Prostate gland (tissue), 2 donors: ENCODE measurements around the gene R3HDM2. TPM values are rescaled to one million over a fixed set of nuclear protein-coding genes. Genes with fewer than 3 reads are reported as not detected.

Source experiments
- DNase-seq: peaks from one replicate; pipeline ENCODE4 v3.0.0-alpha.2; 2019; ENCODE audit warnings: low spot score
- H3K27ac ChIP-seq, 2 donors: fragments of 200-600 bp; sonication (generic); 2 replicates each; pipeline ENCODE4 v1.5.1; 2017 to 2019
- H3K27me3 ChIP-seq: fragments of 200-600 bp; sonication (generic); replicated peaks from 2 replicates; pipeline ENCODE4 v1.5.1; 2019; ENCODE audit not compliant: insufficient read depth
- H3K36me3 ChIP-seq, 2 donors: fragments of 200-600 bp; sonication (generic); 1 replicate in 1 of 2; 2 replicates in 1 of 2; pipeline versions ENCODE4 v1.5.1 to v1.8.1; 2017 to 2019
- H3K4me1 ChIP-seq: fragments of 200-600 bp; sonication (generic); replicated peaks from 2 replicates; pipeline ENCODE4 v1.5.1; 2019
- H3K4me3 ChIP-seq, 2 donors: fragments of 200-600 bp; sonication (generic); 2 replicates each; pipeline ENCODE4 v1.5.1; 2017 to 2019
- H3K9me3 ChIP-seq: fragments of 200-600 bp; sonication (generic); 2 replicates; pipeline ENCODE4 v1.5.1; 2017
- POLR2A ChIP-seq: fragments of 450-650 bp; IDR thresholded peaks from one replicate; pipeline ENCODE4 v1.6.1; 2016; ENCODE audit warnings: antibody characterized with exemption, mild to moderate bottlenecking
- POLR2AphosphoS5 ChIP-seq: sonication (generic); formaldehyde crosslinking; IDR thresholded peaks from one replicate; pipeline ENCODE4 v1.6.1; 2017; ENCODE audit warnings: antibody characterized with exemption
- WGBS: methylation state at CpG from one replicate; pipeline ENCODE4 v1.1.5; 2018; 5-methylcytosine and 5-hydroxymethylcytosine counted together
- intact Hi-C: fragments of 100-400 bp; cut with DNase I; formaldehyde crosslinking; loops from one replicate; pipeline ENCODE4 v1.14.2; 2022
- total RNA-seq, 2 donors: library from RNA; depleted of rRNA; stranded (reverse); fragments of >200 nt; gene quantifications; one replicate each; pipeline ENCODE4 v1.1.0, GENCODE V29; 2016
- TF ChIP-seq, protein P1 (sequence below), 4 experiments: fragments of 200-600 bp in 2 of 4; fragments of 450-650 bp in 2 of 4; sonication (generic) in 2 of 4; IDR thresholded peaks; 1 replicate in 3 of 4; 2 replicates in 1 of 4; pipeline ENCODE4 v1.5.1; 2016 to 2019; ENCODE audit warnings: antibody characterized with exemption in 4 of 4, mild to moderate bottlenecking in 2 of 4, moderate library complexity in 2 of 4

R3HDM2 gene
- total RNA-seq, 2 donors from 2014 or later, result 38.7 to 80.9 TPM

DNA sequence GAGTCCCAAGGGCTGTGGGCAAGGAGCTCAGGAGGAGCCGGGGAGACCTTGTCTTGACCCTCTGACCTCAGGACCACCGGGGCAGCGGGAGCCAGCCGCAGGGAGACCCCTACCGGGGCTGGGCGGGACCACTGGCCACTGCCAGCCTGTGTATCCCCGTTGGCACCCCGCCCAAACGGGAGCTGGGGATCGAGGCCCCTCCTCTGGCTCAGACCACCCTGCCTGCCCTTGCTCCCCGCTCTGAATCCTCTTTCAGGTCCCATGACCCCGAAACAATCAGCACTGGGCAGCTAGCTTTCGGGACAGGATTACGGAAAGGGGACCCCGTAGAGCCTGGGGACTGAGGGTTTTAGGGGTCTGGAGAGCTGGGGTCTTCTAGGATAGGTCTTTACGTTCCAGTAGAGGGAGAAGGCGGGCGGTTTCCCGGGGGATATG, 30.0 kb upstream of the R3HDM2 start:
- Histone ChIP-seq H3K9me3 (no peaks in the 10 kb centered on the region), H3K36me3 (no peaks in the 10 kb centered on the region), H3K4me3 (peak overlapping the region; percentile 55 to 60), H3K27ac (peak overlapping the region; percentile 50 to 86), H3K27me3 (no peaks in the 10 kb centered on the region), H3K4me1 (peaks cover 9% of the 10 kb centered on the region)
- WGBS, result 3% methylated on average over 19 of the region's 19 CpGs
- intact Hi-C loops, result loop anchor here (10.0 kb wide), 1 partner anchor 164 kb away; no protein-coding TSS in a partner anchor
- TF ChIP-seq POLR2AphosphoS5 (no peak), POLR2A (no peak)
- TF ChIP-seq, protein P1, sequence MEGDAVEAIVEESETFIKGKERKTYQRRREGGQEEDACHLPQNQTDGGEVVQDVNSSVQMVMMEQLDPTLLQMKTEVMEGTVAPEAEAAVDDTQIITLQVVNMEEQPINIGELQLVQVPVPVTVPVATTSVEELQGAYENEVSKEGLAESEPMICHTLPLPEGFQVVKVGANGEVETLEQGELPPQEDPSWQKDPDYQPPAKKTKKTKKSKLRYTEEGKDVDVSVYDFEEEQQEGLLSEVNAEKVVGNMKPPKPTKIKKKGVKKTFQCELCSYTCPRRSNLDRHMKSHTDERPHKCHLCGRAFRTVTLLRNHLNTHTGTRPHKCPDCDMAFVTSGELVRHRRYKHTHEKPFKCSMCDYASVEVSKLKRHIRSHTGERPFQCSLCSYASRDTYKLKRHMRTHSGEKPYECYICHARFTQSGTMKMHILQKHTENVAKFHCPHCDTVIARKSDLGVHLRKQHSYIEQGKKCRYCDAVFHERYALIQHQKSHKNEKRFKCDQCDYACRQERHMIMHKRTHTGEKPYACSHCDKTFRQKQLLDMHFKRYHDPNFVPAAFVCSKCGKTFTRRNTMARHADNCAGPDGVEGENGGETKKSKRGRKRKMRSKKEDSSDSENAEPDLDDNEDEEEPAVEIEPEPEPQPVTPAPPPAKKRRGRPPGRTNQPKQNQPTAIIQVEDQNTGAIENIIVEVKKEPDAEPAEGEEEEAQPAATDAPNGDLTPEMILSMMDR (IDR thresholded peaks at IDR 0.05), result no peak
- no peak for DNase-seq

DNA sequence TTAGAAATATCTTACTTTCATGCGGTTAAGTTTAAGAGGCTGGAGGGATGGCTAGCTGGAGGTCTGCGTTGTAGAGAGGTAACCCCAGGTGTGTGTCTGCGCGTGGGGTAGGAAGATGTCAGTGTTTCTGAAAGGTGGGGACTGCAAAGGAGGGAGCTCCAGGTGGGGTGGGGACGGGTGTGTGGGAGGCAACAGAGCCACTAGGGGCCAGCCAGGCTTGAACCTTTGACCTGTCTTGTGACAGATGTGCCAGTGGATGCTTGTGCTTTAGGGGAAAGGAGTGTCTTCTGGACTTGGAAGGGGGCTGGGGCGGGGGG, 29.6 kb upstream of the R3HDM2 start:
- no peak for DNase-seq
- WGBS, result 3% methylated on average over 5 of the region's 6 CpGs
- peak overlapping the region; percentile 55 to 60 for H3K4me3 ChIP-seq
- intact Hi-C loops, result loop anchor here (10.0 kb wide), 1 partner anchor 164 kb away; no protein-coding TSS in a partner anchor
- H3K27me3 ChIP-seq, result no peaks in the 10 kb centered on the region
- H3K36me3 ChIP-seq, result no peaks in the 10 kb centered on the region
- H3K4me1 ChIP-seq, result peaks cover 9% of the 10 kb centered on the region
- H3K27ac ChIP-seq, result peak overlapping the region; percentile 82 to 86
- H3K9me3 ChIP-seq, result no peaks in the 10 kb centered on the region
- TF ChIP-seq POLR2AphosphoS5 (no peak), POLR2A (no peak)
- TF ChIP-seq, protein P1 (IDR thresholded peaks at IDR 0.05), result no peak

DNA sequence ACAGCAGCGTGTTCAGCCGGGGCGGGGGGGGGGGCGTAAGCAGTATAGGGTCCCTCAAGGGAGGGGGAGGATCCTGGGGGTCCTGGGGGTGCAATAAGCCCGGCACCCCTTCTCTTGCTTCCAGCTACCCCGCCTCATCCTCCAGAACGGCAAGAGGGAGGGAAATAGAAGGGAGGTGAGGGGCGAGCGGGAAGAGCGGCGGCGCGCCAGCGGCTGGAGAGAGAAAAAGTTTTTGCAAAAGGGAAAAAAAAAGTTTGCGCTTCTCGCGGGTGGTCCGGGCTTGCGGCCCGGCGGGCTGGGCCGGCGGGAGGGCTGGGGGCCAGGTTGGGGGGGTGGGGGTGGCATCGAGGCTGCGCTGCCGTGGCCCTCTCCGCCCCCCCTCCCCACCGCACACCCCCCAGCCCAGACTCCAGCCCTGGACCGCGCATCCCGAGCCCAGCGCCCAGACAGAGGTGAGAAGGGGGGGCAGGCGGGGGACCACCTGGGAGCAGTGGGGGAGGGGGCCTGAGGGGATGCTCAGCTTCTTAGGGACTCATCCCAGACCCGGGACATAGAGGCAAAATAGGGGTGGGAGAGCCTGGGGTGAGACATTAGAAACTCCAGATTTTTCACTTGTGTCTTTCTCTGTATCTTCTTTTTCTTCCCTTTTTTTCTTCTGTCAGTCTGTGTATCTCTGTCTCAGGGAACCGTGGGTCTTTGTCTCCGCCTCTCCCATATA, 29.1 kb upstream of the R3HDM2 start, which contains the start of gene GLI1:
GLI1 (plus strand) TSS at position 36 of the 718 bp plus-strand sequence. CDS start 3,907 bp downstream, outside the sequence.
- no peaks in the 10 kb centered on the region for H3K9me3 ChIP-seq
- TF ChIP-seq, protein P1 (IDR thresholded peaks at IDR 0.05), result no peak
- no peak for TF ChIP-seq POLR2A
- TF ChIP-seq POLR2AphosphoS5, result no peak
- under 1% methylated on average over 35 of the region's 36 CpGs for WGBS
- peak within 1 kb of the TSS; percentile 55 to 60 for H3K4me3 ChIP-seq
- peak within 1 kb of the TSS; percentile 82 to 86 for H3K27ac ChIP-seq
- H3K27me3 ChIP-seq, result no peaks in the 10 kb centered on the region
- no peaks in the 10 kb centered on the region for H3K36me3 ChIP-seq
- DNase-seq, result no peak
- H3K4me1 ChIP-seq, result peaks cover 9% of the 10 kb centered on the region
- intact Hi-C loops, result loop anchor here (10.0 kb wide), 1 partner anchor 165 kb away; no protein-coding TSS in a partner anchor

DNA sequence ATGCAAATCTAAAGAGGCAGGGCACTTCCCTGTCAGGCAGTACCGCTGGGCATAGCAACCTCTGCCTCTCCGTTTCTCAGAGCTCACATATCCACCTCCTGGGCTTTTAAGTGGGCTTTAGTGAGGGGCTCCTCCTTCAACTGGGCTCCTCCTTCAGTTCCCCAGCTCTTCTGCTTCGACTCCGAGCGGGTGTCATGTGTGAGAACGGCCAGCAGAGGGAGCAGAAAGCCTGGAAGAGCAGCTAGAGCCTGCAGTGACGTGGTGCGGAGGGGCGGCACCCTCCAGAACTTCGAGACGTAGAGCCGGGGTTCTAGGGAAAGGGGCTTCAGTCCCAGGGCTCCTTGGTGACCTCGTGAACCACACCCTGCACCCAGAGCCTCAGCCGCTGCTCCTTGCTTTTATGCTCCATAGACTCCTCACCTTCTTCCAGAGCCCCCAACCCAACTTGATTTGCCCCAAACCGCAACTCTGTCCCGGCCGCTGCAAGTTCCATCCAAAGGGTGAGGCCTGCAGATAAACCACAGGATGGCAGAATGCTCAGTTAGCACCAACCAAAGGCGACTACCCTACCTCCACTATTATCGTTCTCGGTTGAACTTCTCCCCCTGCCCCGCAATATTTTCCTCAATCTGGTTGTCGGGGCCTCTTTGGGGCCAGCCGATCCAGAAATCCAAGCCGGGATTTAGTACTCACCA, 28.4 kb upstream of the R3HDM2 start:
- Histone ChIP-seq H3K36me3 (no peaks in the 10 kb centered on the region), H3K4me1 (peaks cover 9% of the 10 kb centered on the region), H3K27ac (peak overlapping the region; percentile 82 to 86), H3K27me3 (no peaks in the 10 kb centered on the region), H3K9me3 (no peaks in the 10 kb centered on the region), H3K4me3 (peak overlapping the region; percentile 55 to 60)
- DNase-seq, result peak; percentile 92
- WGBS, result 0% methylated on average over 24 of the region's 24 CpGs
- intact Hi-C loops, result no loop called here
- TF ChIP-seq POLR2A (peak; percentile 38), POLR2AphosphoS5 (peak; percentile 71)
- TF ChIP-seq, protein P1 (IDR thresholded peaks at IDR 0.05), result peak; percentile 92 to 99 (median 96)
